Cardiac septum (tissue), 1 donor: Measurements from ENCODE around the gene NNT. TPM values are rescaled to one million over a fixed set of nuclear protein-coding genes. Genes with fewer than 3 reads are reported as not detected.
"Not testable (repeated sequence)": the region's sequence is repeated elsewhere in the genome, so short reads cannot be mapped to it uniquely, and the experiment has no call there.

Source experiments
- DNase-seq: peaks from one replicate; pipeline ENCODE4 v3.0.0-alpha.2; 2020; ENCODE audit warnings: low spot score
- intact Hi-C: fragments of 100-400 bp; cut with DNase I; formaldehyde crosslinking; loops from one replicate; pipeline ENCODE4 v1.14.0; 2022
- total RNA-seq: library from RNA; stranded (reverse); fragmentation: NEBNext Ultra II Directional; extraction: Animal tissue kit (Norgen Biotek cat#: 25700); gene quantifications from one replicate; pipeline ENCODE4 v1.2.1, GENCODE V29; 2021
- donor health status: DM: no; HTN: no; CAD: no.

The NNT gene
- total RNA-seq, 1 donor from 2014 or later = 396 TPM

GRCh38 chr5:43693411-43693810 lies 90.4 kb downstream of the NNT start:
- intact Hi-C loops = no loop called here
- DNase-seq = no peak

GRCh38 chr5:43694027-43694426 lies 91.0 kb downstream of the NNT start:
- intact Hi-C loops = no loop called here

GRCh38 chr5:43696444-43696843 lies 93.5 kb downstream of the NNT start:
- DNase-seq, intact Hi-C loops: not testable (repeated sequence)

More at GRCh38 chr5:43694027-43694426, 91.0 kb downstream of the NNT start:
- no peak for DNase-seq

- DNase-seq = no peak
- intact Hi-C loops = no loop called here
Measured at GRCh38 chr5:43699910-43700309, 96.9 kb downstream of the NNT start.

GRCh38 chr5:43700601-43701000 lies 97.6 kb downstream of the NNT start:
- intact Hi-C loops = no loop called here
- no peak for DNase-seq

- no peak for DNase-seq
- intact Hi-C loops = no loop called here
Measured at GRCh38 chr5:43701227-43701626, 98.2 kb downstream of the NNT start.

- no peak for DNase-seq
- intact Hi-C loops = no loop called here
Measured at GRCh38 chr5:43702293-43702692, 99.3 kb downstream of the NNT start.

- DNase-seq = no peak
- intact Hi-C loops = no loop called here
Measured at GRCh38 chr5:43702815-43703214, 99.8 kb downstream of the NNT start.

GRCh38 chr5:43704243-43704642 lies 101.3 kb downstream of the NNT start:
- intact Hi-C loops = no loop called here
- no peak for DNase-seq

- DNase-seq, intact Hi-C loops: not testable (repeated sequence)
Measured at GRCh38 chr5:43706576-43706975, 103.6 kb downstream of the NNT start.

- intact Hi-C loops = no loop called here
- no peak for DNase-seq
Measured at GRCh38 chr5:43711496-43711895, 108.5 kb downstream of the NNT start.

- intact Hi-C loops = no loop called here
- DNase-seq = no peak
Measured at GRCh38 chr5:43712081-43712480, 109.1 kb downstream of the NNT start.

GRCh38 chr5:43719783-43720182 lies 116.8 kb downstream of the NNT start:
- intact Hi-C loops = not testable (repeated sequence)

GRCh38 chr5:43728581-43728980 lies 125.6 kb downstream of the NNT start:
- intact Hi-C loops = no loop called here
- no peak for DNase-seq

More at GRCh38 chr5:43719783-43720182, 116.8 kb downstream of the NNT start:
- not testable (repeated sequence) for DNase-seq

GRCh38 chr5:43729846-43730478 lies 127.0 kb downstream of the NNT start:
- intact Hi-C loops = loop anchor here (5.0 kb wide), 2 partner anchors 602 to 1042 kb away; no protein-coding TSS in a partner anchor

GRCh38 chr5:43730832-43731342 lies 127.9 kb downstream of the NNT start:
- intact Hi-C loops = loop anchor here (5.0 kb wide), 2 partner anchors 601 to 1041 kb away; no protein-coding TSS in a partner anchor

More at GRCh38 chr5:43729846-43730478, 127.0 kb downstream of the NNT start:
- no peak for DNase-seq

GRCh38 chr5:43731573-43731972 lies 128.6 kb downstream of the NNT start:
- intact Hi-C loops = loop anchor here (5.0 kb wide), 2 partner anchors 601 to 1041 kb away; no protein-coding TSS in a partner anchor
- DNase-seq = no peak

More at GRCh38 chr5:43730832-43731342, 127.9 kb downstream of the NNT start:
- DNase-seq = no peak

GRCh38 chr5:43745923-43746548 lies 143.1 kb downstream of the NNT start:
- intact Hi-C loops, DNase-seq: not testable (repeated sequence)

GRCh38 chr5:43750809-43751208 lies 147.8 kb downstream of the NNT start:
- DNase-seq = no peak
- intact Hi-C loops = no loop called here

GRCh38 chr5:43753069-43753468 lies 150.1 kb downstream of the NNT start:
- intact Hi-C loops = no loop called here

More at GRCh38 chr5:43753069-43753468, 150.1 kb downstream of the NNT start:
- no peak for DNase-seq
